Fibroblast of lung (primary cell): ENCODE measurements around the gene PARP12.

Experiments used
- CTCF ChIP-seq, 2 donors: IDR thresholded peaks in 1 of 2; conservative IDR thresholded peaks in 1 of 2; 1 replicate in 1 of 2; 2 replicates in 1 of 2; pipeline ENCODE4 v1.5.1; 2011 to 2012; ENCODE audit warnings: low read length in 2 of 2, control low read depth in 1 of 2, inconsistent platforms in 1 of 2, low read depth in 1 of 2, mild to moderate bottlenecking in 1 of 2
- EZH2 ChIP-seq: IDR thresholded peaks from 2 replicates; pipeline ENCODE4 v1.5.1; 2012; ENCODE audit warnings: low read length, control low read depth, mild to moderate bottlenecking; ENCODE audit errors: missing control alignments

- TF ChIP-seq EZH2: no peak
- no peak for TF ChIP-seq CTCF (conservative IDR thresholded peaks at IDR 0.05 in 1 of 2, IDR thresholded peaks at IDR 0.05 in 1 of 2; ENCODE audit: low read depth in 1 of 2, low read length in 2 of 2)
Observed at GRCh38 chr7:140084972-140085371, 22.2 kb upstream of the PARP12 start.
